ENCODE measurements around the gene CCDC60. TPM values are rescaled to one million over a fixed set of nuclear protein-coding genes. Genes with fewer than 3 reads are reported as not detected.

Gene CCDC60
- total RNA-seq, 2 donors from 2014 or later = not detected

DNA sequence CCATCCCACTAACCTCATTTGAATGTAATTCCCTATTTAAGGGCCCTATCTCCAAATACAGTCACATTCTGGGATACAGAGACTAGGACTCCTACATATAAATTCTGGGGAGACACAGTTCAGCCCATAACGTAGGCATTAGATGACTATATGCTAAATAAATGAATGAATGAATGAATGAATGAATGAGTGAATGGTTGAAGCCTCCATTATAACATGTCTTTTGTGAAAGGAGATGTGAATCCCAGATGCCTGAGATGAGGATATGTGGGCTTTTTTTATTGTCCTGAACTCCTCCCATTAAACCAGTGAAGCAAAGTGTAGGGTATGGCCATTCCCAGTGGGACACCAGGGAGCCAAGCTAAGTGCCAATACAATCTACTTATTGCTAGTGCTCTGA, 238.6 kb downstream of the CCDC60 start:
- Histone ChIP-seq H3K9me3 (no peaks in the 10 kb centered on the region), H3K27ac (no peak overlapping the region), H3K27me3 (replicated peaks; ENCODE audit: insufficient read depth) (no peaks in the 10 kb centered on the region), H3K4me3 (no peak overlapping the region), H3K4me1 (ENCODE audit: control insufficient read depth in 1 of 2, low read depth in 2 of 2) (no peaks in the 10 kb centered on the region), H3K36me3 (no peaks in the 10 kb centered on the region)
- no peak for DNase-seq (ENCODE audit: low spot score)
- TF ChIP-seq, protein P1, sequence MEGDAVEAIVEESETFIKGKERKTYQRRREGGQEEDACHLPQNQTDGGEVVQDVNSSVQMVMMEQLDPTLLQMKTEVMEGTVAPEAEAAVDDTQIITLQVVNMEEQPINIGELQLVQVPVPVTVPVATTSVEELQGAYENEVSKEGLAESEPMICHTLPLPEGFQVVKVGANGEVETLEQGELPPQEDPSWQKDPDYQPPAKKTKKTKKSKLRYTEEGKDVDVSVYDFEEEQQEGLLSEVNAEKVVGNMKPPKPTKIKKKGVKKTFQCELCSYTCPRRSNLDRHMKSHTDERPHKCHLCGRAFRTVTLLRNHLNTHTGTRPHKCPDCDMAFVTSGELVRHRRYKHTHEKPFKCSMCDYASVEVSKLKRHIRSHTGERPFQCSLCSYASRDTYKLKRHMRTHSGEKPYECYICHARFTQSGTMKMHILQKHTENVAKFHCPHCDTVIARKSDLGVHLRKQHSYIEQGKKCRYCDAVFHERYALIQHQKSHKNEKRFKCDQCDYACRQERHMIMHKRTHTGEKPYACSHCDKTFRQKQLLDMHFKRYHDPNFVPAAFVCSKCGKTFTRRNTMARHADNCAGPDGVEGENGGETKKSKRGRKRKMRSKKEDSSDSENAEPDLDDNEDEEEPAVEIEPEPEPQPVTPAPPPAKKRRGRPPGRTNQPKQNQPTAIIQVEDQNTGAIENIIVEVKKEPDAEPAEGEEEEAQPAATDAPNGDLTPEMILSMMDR (IDR thresholded peaks at IDR 0.05) = no peak
- ATAC-seq (ENCODE audit: insufficient number of reproducible peaks, low FRiP score, low read depth) = no peak

DNA sequence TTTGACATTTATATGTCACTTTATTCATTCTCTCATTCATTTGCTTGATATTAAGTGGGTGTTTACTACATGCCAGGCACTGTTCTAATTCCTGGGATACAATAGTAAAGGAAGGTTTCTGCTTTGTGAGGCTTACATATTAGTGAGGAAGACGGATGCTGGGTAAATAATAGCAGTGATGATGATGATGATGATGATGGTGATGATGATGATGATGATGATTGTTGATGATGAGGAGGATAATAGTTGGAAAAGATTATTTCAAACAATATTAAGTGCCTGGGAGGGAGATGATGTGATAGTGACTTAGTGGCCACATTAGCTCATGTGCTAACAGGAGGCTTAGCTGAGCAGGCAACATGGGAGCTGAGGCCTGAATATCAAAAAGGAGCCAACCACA, 239.7 kb downstream of the CCDC60 start:
- Histone ChIP-seq H3K4me3 (no peak overlapping the region), H3K27ac (no peak overlapping the region), H3K4me1 (ENCODE audit: control insufficient read depth in 1 of 2, low read depth in 2 of 2) (no peaks in the 10 kb centered on the region), H3K9me3 (no peaks in the 10 kb centered on the region), H3K36me3 (no peaks in the 10 kb centered on the region), H3K27me3 (replicated peaks; ENCODE audit: insufficient read depth) (no peaks in the 10 kb centered on the region)
- DNase-seq (ENCODE audit: low spot score) (no peak), ATAC-seq (ENCODE audit: insufficient number of reproducible peaks, low FRiP score, low read depth) (no peak)
- TF ChIP-seq, protein P1 (IDR thresholded peaks at IDR 0.05) = no peak

DNA sequence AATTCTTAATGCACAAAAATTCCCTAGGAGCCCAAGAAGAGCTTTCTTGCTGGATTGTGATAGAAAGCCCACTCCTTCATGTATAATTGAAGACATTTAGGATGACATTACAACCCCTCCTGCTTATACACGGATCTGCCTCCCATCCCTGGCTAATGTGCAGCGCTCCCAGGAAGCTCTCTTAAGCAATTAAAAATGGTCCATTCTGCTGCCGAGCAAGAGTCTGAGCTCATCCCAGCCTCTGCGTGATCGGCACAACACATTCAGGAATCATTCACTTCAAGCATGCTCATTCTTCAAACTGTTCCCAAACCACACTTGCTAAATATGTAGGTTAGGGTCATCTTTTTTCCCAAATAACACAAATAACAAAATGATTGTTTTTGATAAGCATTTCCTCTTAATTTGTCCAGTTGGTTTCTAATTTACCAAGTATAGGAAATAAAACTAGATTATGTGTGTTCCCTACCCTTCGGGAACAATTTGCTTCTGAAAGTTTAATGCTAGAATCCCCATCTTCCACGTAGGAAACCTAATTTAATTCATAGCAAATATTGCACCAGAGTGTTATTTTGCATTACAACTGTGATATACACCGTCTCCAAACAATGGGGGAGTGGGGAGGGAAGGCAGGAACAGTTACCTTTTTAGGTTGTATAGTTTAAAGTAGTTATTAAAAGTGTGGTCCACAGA, 241.7 kb downstream of the CCDC60 start:
- TF ChIP-seq, protein P1 (IDR thresholded peaks at IDR 0.05) = no peak
- Histone ChIP-seq H3K4me3 (no peak overlapping the region), H3K27me3 (replicated peaks; ENCODE audit: insufficient read depth) (no peaks in the 10 kb centered on the region), H3K27ac (no peak overlapping the region), H3K9me3 (no peaks in the 10 kb centered on the region), H3K36me3 (no peaks in the 10 kb centered on the region), H3K4me1 (ENCODE audit: control insufficient read depth in 1 of 2, low read depth in 2 of 2) (no peaks in the 10 kb centered on the region)
- no peak for DNase-seq (ENCODE audit: low spot score)
- ATAC-seq (ENCODE audit: insufficient number of reproducible peaks, low FRiP score, low read depth) = no peak

DNA sequence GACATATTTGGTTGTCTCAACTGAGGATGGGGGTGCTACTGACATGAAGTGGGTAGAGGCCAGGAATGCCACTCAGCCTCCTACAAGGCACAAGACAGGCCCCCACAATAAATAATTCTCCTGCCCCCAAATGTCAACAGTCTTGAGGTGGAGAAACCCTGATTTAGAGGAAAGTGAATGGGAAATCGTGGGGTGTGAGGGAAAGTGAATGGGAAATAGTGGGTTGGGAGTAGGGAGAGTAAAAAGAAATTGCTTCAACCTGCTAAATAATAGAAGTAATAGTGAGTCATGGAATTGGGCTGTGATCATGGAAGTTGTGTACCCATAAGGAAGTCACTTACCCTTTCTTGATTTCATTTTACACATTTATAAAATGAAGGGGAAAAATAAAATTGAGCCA, 242.4 kb downstream of the CCDC60 start:
- Histone ChIP-seq H3K9me3 (no peaks in the 10 kb centered on the region), H3K4me3 (no peak overlapping the region), H3K4me1 (ENCODE audit: control insufficient read depth in 1 of 2, low read depth in 2 of 2) (no peaks in the 10 kb centered on the region), H3K27ac (no peak overlapping the region), H3K36me3 (no peaks in the 10 kb centered on the region), H3K27me3 (replicated peaks; ENCODE audit: insufficient read depth) (no peaks in the 10 kb centered on the region)
- ATAC-seq (ENCODE audit: insufficient number of reproducible peaks, low FRiP score, low read depth) (no peak), DNase-seq (ENCODE audit: low spot score) (no peak)
- TF ChIP-seq, protein P1 (IDR thresholded peaks at IDR 0.05) = no peak

DNA sequence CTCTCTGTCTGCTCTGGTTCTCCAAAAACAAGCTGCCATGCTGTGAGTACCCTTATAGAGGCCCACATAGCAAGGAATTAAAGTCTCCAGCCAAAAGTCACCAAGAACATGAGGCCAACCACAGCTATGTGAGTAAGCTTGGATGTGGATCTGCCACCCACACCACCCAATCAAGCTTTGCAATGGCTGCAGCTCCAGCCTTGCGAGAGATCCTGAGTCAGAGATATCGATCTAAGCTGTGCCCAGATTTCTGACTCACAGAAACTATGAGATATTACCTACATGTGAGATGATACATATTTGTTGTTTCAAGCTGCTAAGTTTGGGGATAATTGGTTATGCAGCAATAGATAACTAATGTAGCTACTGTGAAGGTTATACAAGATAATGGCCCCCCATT, 243.6 kb downstream of the CCDC60 start:
- H3K36me3 ChIP-seq = no peaks in the 10 kb centered on the region
- no peaks in the 10 kb centered on the region for H3K4me1 ChIP-seq (ENCODE audit: control insufficient read depth in 1 of 2, low read depth in 2 of 2)
- no peak overlapping the region for H3K4me3 ChIP-seq
- H3K27ac ChIP-seq = no peak overlapping the region
- TF ChIP-seq, protein P1 (IDR thresholded peaks at IDR 0.05) = no peak
- H3K27me3 ChIP-seq (replicated peaks; ENCODE audit: insufficient read depth) = no peaks in the 10 kb centered on the region
- H3K9me3 ChIP-seq = no peaks in the 10 kb centered on the region
- DNase-seq (ENCODE audit: low spot score) (no peak), ATAC-seq (ENCODE audit: insufficient number of reproducible peaks, low FRiP score, low read depth) (no peak)
